HG03558 (cell line): ENCODE results near the gene PLEKHH2.
"Not testable (repeated sequence)": the region's sequence is repeated elsewhere in the genome, so short reads cannot be mapped to it uniquely, and the experiment has no call there.

ENCODE experiments used
- ATAC-seq: cut with Tn5 transposase; IDR thresholded peaks from one replicate; pipeline ENCODE4 v1.9.1; 2021; ENCODE audit warnings: moderate number of reproducible peaks; ENCODE audit not compliant: unreplicated experiment; ENCODE audit errors: extremely low read depth

PLEKHH2 gene

GRCh38 chr2:43637030-43637803 lies at the start of gene PLEKHH2:
Gene PLEKHH2, plus strand, starts transcription at chr2:43637260. Its CDS starts 7,414 bp downstream, at chr2:43644674.
- peak; percentile 97 for ATAC-seq

GRCh38 chr2:43592443-43592842 lies 44.6 kb upstream of the PLEKHH2 start:
- ATAC-seq, result no peak

- no peak for ATAC-seq
Observed at GRCh38 chr2:43593254-43593653, 43.8 kb upstream of the PLEKHH2 start.

GRCh38 chr2:43594875-43595274 lies 42.2 kb upstream of the PLEKHH2 start:
- no peak for ATAC-seq

GRCh38 chr2:43595603-43596412 lies 41.3 kb upstream of the PLEKHH2 start, which contains the start of gene THADA:
Gene THADA, minus strand, starts transcription at chr2:43596038. Its CDS starts 3,646 bp downstream, at chr2:43592392.
- peak; percentile 95 for ATAC-seq

GRCh38 chr2:43600596-43600995 lies 36.5 kb upstream of the PLEKHH2 start:
- ATAC-seq, result not testable (repeated sequence)

- ATAC-seq, result no peak
Observed at GRCh38 chr2:43604674-43605073, 32.4 kb upstream of the PLEKHH2 start.

- ATAC-seq, result no peak
Observed at GRCh38 chr2:43605079-43605655, 31.9 kb upstream of the PLEKHH2 start.

- no peak for ATAC-seq
Observed at GRCh38 chr2:43605851-43606250, 31.2 kb upstream of the PLEKHH2 start.

GRCh38 chr2:43609290-43609918 lies 27.7 kb upstream of the PLEKHH2 start:
- ATAC-seq, result no peak

GRCh38 chr2:43610361-43610760 lies 26.7 kb upstream of the PLEKHH2 start:
- ATAC-seq, result no peak

GRCh38 chr2:43611987-43612894 lies 24.8 kb upstream of the PLEKHH2 start:
- no peak for ATAC-seq

- ATAC-seq, result no peak
Observed at GRCh38 chr2:43612944-43613343, 24.1 kb upstream of the PLEKHH2 start.

- ATAC-seq, result no peak
Observed at GRCh38 chr2:43616967-43617680, 19.9 kb upstream of the PLEKHH2 start.

- no peak for ATAC-seq
Observed at GRCh38 chr2:43619511-43619910, 17.5 kb upstream of the PLEKHH2 start.

GRCh38 chr2:43622931-43623451 lies 14.1 kb upstream of the PLEKHH2 start:
- no peak for ATAC-seq

- no peak for ATAC-seq
Observed at GRCh38 chr2:43631618-43632317, 5.3 kb upstream of the PLEKHH2 start.
